ENCODE data around the gene SERGEF.

Gene SERGEF

GRCh38 chr11:17930544-17931125 is 82.2 kb downstream of the SERGEF start:
- no peak overlapping the region for H3K4me3 ChIP-seq (ENCODE audit: insufficient read depth, low read length, poor library complexity, severe bottlenecking)
- H4K20me1 ChIP-seq (ENCODE audit: low read depth, low read length), result no peaks in the 10 kb centered on the region
- no peaks in the 10 kb centered on the region for H3K27me3 ChIP-seq (ENCODE audit: low read length)
- H3F3A ChIP-seq (ENCODE audit: insufficient read depth), result no peaks in the 10 kb centered on the region
- no peaks in the 10 kb centered on the region for H3K9me2 ChIP-seq (replicated peaks; ENCODE audit: insufficient read depth, low read length)
- H3K79me2 ChIP-seq (ENCODE audit: insufficient read depth, low read length), result no peaks in the 10 kb centered on the region
- no peak overlapping the region for H3K4me2 ChIP-seq (ENCODE audit: low read depth, low read length, poor library complexity, severe bottlenecking)
- H3K27ac ChIP-seq (ENCODE audit: low read depth, low read length), result no peak overlapping the region
- TF ChIP-seq EZH2phosphoT487 (conservative IDR thresholded peaks at IDR 0.05; ENCODE audit: low read length) (no peak), CTCF (IDR thresholded peaks at IDR 0.05; ENCODE audit: insufficient read depth, low read length, poor library complexity, severe bottlenecking) (no peak)
- no peaks in the 10 kb centered on the region; the same call in 1 of the 2 replicates for H3K9me3 ChIP-seq (ENCODE audit: insufficient read depth, low read length)
- no peak overlapping the region for H3K9ac ChIP-seq (ENCODE audit: low read length)
- H3K36me3 ChIP-seq (ENCODE audit: low read length), result peaks cover 14% of the 10 kb centered on the region; the same call in 1 of the 2 replicates
- H2AFZ ChIP-seq (ENCODE audit: low read depth, low read length, severe bottlenecking), result no peak overlapping the region

GRCh38 chr11:17929171-17929570 is 83.7 kb downstream of the SERGEF start:
- no peaks in the 10 kb centered on the region for H3K79me2 ChIP-seq (ENCODE audit: insufficient read depth, low read length)
- H3K27ac ChIP-seq (ENCODE audit: low read depth, low read length), result no peak overlapping the region
- H3K4me2 ChIP-seq (ENCODE audit: low read depth, low read length, poor library complexity, severe bottlenecking), result no peak overlapping the region
- no peaks in the 10 kb centered on the region for H3F3A ChIP-seq (ENCODE audit: insufficient read depth)
- H3K4me3 ChIP-seq (ENCODE audit: insufficient read depth, low read length, poor library complexity, severe bottlenecking), result no peak overlapping the region
- H3K36me3 ChIP-seq (ENCODE audit: low read length), result peaks cover 14% of the 10 kb centered on the region; the same call in 1 of the 2 replicates
- H2AFZ ChIP-seq (ENCODE audit: low read depth, low read length, severe bottlenecking), result no peak overlapping the region
- H3K9ac ChIP-seq (ENCODE audit: low read length), result no peak overlapping the region
- H3K27me3 ChIP-seq (ENCODE audit: low read length), result no peaks in the 10 kb centered on the region
- no peaks in the 10 kb centered on the region; the same call in 1 of the 2 replicates for H3K9me3 ChIP-seq (ENCODE audit: insufficient read depth, low read length)
- H4K20me1 ChIP-seq (ENCODE audit: low read depth, low read length), result no peaks in the 10 kb centered on the region
- TF ChIP-seq CTCF (IDR thresholded peaks at IDR 0.05; ENCODE audit: insufficient read depth, low read length, poor library complexity, severe bottlenecking) (no peak), EZH2phosphoT487 (conservative IDR thresholded peaks at IDR 0.05; ENCODE audit: low read length) (no peak)
- H3K9me2 ChIP-seq (replicated peaks; ENCODE audit: insufficient read depth, low read length), result no peaks in the 10 kb centered on the region

- H2AFZ ChIP-seq (ENCODE audit: low read depth, low read length, severe bottlenecking), result no peak overlapping the region
- H3K27ac ChIP-seq (ENCODE audit: low read depth, low read length), result no peak overlapping the region
- no peaks in the 10 kb centered on the region for H3K79me2 ChIP-seq (ENCODE audit: insufficient read depth, low read length)
- H3K36me3 ChIP-seq (ENCODE audit: low read length), result peaks cover 4% of the 10 kb centered on the region; the same call in 1 of the 2 replicates
- no peak for TF ChIP-seq CTCF (IDR thresholded peaks at IDR 0.05; ENCODE audit: insufficient read depth, low read length, poor library complexity, severe bottlenecking)
- no peak overlapping the region for H3K4me2 ChIP-seq (ENCODE audit: low read depth, low read length, poor library complexity, severe bottlenecking)
- H3K9ac ChIP-seq (ENCODE audit: low read length), result no peak overlapping the region
- H3K4me3 ChIP-seq (ENCODE audit: insufficient read depth, low read length, poor library complexity, severe bottlenecking), result no peak overlapping the region
- H3K9me3 ChIP-seq (ENCODE audit: insufficient read depth, low read length), result no peaks in the 10 kb centered on the region
- no peaks in the 10 kb centered on the region for H3K9me2 ChIP-seq (replicated peaks; ENCODE audit: insufficient read depth, low read length)
- H4K20me1 ChIP-seq (ENCODE audit: low read depth, low read length), result no peaks in the 10 kb centered on the region
- H3F3A ChIP-seq (ENCODE audit: insufficient read depth), result no peaks in the 10 kb centered on the region
- no peaks in the 10 kb centered on the region for H3K27me3 ChIP-seq (ENCODE audit: low read length)
These were observed 85.0 kb downstream of the SERGEF start for GRCh38 chr11:17927681-17928343.
